HG03159 (cell line): ENCODE measurements around the gene HUNK.
"Not testable (repeated sequence)": the region's sequence is repeated elsewhere in the genome, so short reads cannot be mapped to it uniquely, and the experiment has no call there.

Experiments
- ATAC-seq: cut with Tn5 transposase; IDR thresholded peaks from one replicate; pipeline ENCODE4 v1.9.1; 2021; ENCODE audit warnings: mild to moderate bottlenecking, moderate library complexity; ENCODE audit not compliant: unreplicated experiment

Gene HUNK

GRCh38 chr21:31872452-31873274, at the start of gene HUNK:
Gene HUNK, plus strand, starts transcription at chr21:31873020. Its CDS starts 655 bp downstream, at chr21:31873675.
- ATAC-seq = no peak

GRCh38 chr21:31829736-31830472, 42.9 kb upstream of the HUNK start:
- ATAC-seq = no peak

- ATAC-seq = no peak
Measured at GRCh38 chr21:31830701-31831100, 42.1 kb upstream of the HUNK start.

GRCh38 chr21:31837041-31837440, 35.8 kb upstream of the HUNK start:
- no peak for ATAC-seq

GRCh38 chr21:31837618-31838390, 35.0 kb upstream of the HUNK start:
- ATAC-seq = peak; percentile 54

- ATAC-seq = no peak
Measured at GRCh38 chr21:31838586-31839355, 34.0 kb upstream of the HUNK start.

- no peak for ATAC-seq
Measured at GRCh38 chr21:31844206-31844605, 28.6 kb upstream of the HUNK start.

GRCh38 chr21:31845151-31845729, 27.6 kb upstream of the HUNK start:
- no peak for ATAC-seq

- ATAC-seq = no peak
Measured at GRCh38 chr21:31846690-31847089, 26.1 kb upstream of the HUNK start.

- ATAC-seq = no peak
Measured at GRCh38 chr21:31847761-31848160, 25.1 kb upstream of the HUNK start.

GRCh38 chr21:31848326-31848985, 24.4 kb upstream of the HUNK start:
- ATAC-seq = no peak

- no peak for ATAC-seq
Measured at GRCh38 chr21:31850886-31851285, 21.9 kb upstream of the HUNK start.

GRCh38 chr21:31855180-31855579, 17.6 kb upstream of the HUNK start:
- ATAC-seq = no peak

- ATAC-seq = no peak
Measured at GRCh38 chr21:31857096-31857495, 15.7 kb upstream of the HUNK start.

- ATAC-seq = not testable (repeated sequence)
Measured at GRCh38 chr21:31857631-31858030, 15.2 kb upstream of the HUNK start.

GRCh38 chr21:31860851-31861250, 12.0 kb upstream of the HUNK start:
- ATAC-seq = no peak

- ATAC-seq = no peak
Measured at GRCh38 chr21:31862078-31862477, 10.7 kb upstream of the HUNK start.

- ATAC-seq = no peak
Measured at GRCh38 chr21:31865429-31865970, 7.3 kb upstream of the HUNK start.

GRCh38 chr21:31866077-31866511, 6.7 kb upstream of the HUNK start:
- peak; percentile 76 for ATAC-seq
